ENCODE data around the gene MAML3.

MAML3 gene

DNA sequence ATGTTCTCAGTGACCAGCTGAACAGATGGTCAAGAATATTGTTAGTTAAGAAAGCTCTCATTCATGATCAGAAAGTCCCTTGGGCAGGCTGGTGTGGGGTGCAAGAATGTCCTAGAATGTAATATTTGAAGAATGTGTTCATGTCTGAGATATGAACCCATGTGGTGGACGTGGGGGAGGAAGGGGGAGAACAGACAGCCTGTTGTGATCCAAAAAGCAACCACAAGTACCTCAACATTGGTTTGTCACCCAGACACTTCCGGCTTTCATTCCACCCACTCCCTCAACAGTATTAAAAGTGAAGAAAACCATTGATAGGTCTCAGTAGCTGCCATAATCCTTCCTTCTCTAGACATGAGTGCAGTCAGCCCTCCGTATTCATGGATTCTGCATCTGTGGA, 82.2 kb downstream of the MAML3 start:
- peaks cover 37% of the 10 kb centered on the region for H3K36me3 Mint-ChIP-seq (ENCODE audit: low read depth)
- H3K4me1 Mint-ChIP-seq: peaks cover 46% of the 10 kb centered on the region
- H3K9me3 Mint-ChIP-seq: peaks cover 4% of the 10 kb centered on the region
- peak overlapping the region; percentile 55 for H3K27ac Mint-ChIP-seq
- H3K4me3 Mint-ChIP-seq: no peak overlapping the region
- TF ChIP-seq, protein P1, sequence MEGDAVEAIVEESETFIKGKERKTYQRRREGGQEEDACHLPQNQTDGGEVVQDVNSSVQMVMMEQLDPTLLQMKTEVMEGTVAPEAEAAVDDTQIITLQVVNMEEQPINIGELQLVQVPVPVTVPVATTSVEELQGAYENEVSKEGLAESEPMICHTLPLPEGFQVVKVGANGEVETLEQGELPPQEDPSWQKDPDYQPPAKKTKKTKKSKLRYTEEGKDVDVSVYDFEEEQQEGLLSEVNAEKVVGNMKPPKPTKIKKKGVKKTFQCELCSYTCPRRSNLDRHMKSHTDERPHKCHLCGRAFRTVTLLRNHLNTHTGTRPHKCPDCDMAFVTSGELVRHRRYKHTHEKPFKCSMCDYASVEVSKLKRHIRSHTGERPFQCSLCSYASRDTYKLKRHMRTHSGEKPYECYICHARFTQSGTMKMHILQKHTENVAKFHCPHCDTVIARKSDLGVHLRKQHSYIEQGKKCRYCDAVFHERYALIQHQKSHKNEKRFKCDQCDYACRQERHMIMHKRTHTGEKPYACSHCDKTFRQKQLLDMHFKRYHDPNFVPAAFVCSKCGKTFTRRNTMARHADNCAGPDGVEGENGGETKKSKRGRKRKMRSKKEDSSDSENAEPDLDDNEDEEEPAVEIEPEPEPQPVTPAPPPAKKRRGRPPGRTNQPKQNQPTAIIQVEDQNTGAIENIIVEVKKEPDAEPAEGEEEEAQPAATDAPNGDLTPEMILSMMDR (IDR thresholded peaks at IDR 0.05): no peak
- DNase-seq: no peak
- H3K27me3 Mint-ChIP-seq (ENCODE audit: low read depth, poor library complexity): peaks cover 2% of the 10 kb centered on the region

DNA sequence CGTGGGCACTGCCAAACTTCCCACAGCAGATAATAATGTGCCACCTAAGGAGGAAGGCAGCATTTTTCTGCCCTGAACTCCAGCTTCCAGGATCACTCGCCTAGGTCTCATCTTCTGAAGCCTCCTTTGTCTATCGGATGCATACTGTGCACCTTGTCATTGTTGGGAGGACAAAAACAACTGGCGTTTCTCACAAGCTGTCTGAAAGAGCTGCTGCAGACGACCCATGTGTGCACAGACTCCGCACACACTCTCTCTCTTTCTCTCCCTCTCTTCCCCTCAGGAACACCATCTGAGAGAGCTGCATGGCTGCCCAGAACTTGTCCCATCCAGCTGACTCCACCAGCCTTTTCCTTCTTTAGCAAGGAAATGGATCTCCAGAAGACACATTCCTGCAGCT, 83.0 kb downstream of the MAML3 start:
- H3K9me3 Mint-ChIP-seq: peaks cover 4% of the 10 kb centered on the region
- H3K4me1 Mint-ChIP-seq: peaks cover 46% of the 10 kb centered on the region
- TF ChIP-seq, protein P1 (IDR thresholded peaks at IDR 0.05): no peak
- no peak overlapping the region for H3K4me3 Mint-ChIP-seq
- no peak for DNase-seq
- peaks cover 2% of the 10 kb centered on the region for H3K27me3 Mint-ChIP-seq (ENCODE audit: low read depth, poor library complexity)
- peaks cover 31% of the 10 kb centered on the region for H3K36me3 Mint-ChIP-seq (ENCODE audit: low read depth)
- peak overlapping the region; percentile 55 for H3K27ac Mint-ChIP-seq

DNA sequence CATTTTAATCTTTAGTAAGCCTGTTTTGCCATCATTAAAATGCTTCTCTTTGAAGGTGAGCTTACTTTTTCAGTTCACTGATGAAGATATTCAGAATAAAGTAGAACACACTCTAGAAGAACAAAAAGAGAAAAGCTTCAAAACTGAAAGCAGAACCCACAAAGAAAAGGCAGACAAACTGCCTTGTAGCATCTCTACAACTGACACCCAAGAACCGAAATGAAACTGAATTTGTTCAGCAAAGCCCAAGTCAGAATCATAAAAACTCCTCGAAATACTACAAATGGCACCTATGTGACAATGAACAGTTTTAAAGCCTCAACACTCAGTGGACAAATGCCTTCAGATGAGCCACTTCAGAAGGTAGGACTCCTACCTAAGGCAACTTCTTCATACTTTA, 83.6 kb downstream of the MAML3 start:
- peaks cover 2% of the 10 kb centered on the region for H3K27me3 Mint-ChIP-seq (ENCODE audit: low read depth, poor library complexity)
- H3K4me1 Mint-ChIP-seq: peaks cover 52% of the 10 kb centered on the region
- H3K27ac Mint-ChIP-seq: no peak overlapping the region
- DNase-seq: no peak
- H3K9me3 Mint-ChIP-seq: peaks cover 4% of the 10 kb centered on the region
- no peak overlapping the region for H3K4me3 Mint-ChIP-seq
- peaks cover 31% of the 10 kb centered on the region for H3K36me3 Mint-ChIP-seq (ENCODE audit: low read depth)
- TF ChIP-seq, protein P1 (IDR thresholded peaks at IDR 0.05): no peak

DNA sequence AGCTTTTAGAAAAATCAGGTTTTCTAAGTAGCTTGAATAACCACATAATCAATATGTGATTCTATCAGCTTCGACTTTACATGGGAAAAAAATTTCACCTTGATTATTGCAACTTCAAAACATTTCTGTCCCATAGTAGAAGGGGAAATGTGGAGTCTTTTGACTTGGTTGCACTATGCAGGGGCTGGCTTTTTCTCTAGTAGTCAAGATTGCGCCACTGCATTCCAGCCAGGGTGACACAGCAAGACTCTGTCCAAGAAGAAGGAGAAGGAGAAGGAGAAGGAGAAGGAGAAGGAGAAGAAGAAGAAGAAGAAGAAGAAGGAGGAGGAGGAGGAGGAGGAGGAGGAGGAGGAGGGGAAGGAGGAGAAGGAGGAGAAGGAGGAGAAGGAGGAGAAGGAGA, 84.9 kb downstream of the MAML3 start:
- TF ChIP-seq, protein P1 (IDR thresholded peaks at IDR 0.05): no peak
- peaks cover 64% of the 10 kb centered on the region for H3K4me1 Mint-ChIP-seq
- no peak overlapping the region for H3K4me3 Mint-ChIP-seq
- peak overlapping the region; percentile 46 for H3K27ac Mint-ChIP-seq
- no peak for DNase-seq
- peaks cover 31% of the 10 kb centered on the region for H3K36me3 Mint-ChIP-seq (ENCODE audit: low read depth)
- H3K9me3 Mint-ChIP-seq: peaks cover 4% of the 10 kb centered on the region
- peaks cover 2% of the 10 kb centered on the region for H3K27me3 Mint-ChIP-seq (ENCODE audit: low read depth, poor library complexity)

DNA sequence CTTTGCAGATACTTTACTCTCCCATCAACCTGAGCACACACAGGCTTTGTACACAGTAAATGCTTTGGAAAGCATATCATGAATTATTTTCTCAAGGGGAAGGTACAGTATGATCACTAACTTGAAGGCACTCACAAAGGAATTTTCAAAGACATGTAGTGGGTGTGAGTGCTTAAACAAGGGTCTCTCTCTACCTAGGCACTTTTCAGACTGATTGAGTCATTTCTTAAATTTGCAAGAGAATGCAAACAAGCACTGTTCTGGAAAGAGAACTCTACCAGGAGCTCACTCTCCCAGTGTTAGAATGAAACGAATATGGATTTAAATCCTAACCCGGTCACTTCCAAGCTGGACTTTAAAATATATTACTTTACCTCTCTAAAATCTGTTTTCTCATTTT, 85.7 kb downstream of the MAML3 start:
- peaks cover 24% of the 10 kb centered on the region for H3K36me3 Mint-ChIP-seq (ENCODE audit: low read depth)
- H3K4me1 Mint-ChIP-seq: peaks cover 72% of the 10 kb centered on the region
- no peak for DNase-seq
- no peak overlapping the region for H3K27ac Mint-ChIP-seq
- H3K9me3 Mint-ChIP-seq: peaks cover under 1% of the 10 kb centered on the region
- H3K4me3 Mint-ChIP-seq: no peak overlapping the region
- peaks cover 2% of the 10 kb centered on the region for H3K27me3 Mint-ChIP-seq (ENCODE audit: low read depth, poor library complexity)
- TF ChIP-seq, protein P1 (IDR thresholded peaks at IDR 0.05): no peak

DNA sequence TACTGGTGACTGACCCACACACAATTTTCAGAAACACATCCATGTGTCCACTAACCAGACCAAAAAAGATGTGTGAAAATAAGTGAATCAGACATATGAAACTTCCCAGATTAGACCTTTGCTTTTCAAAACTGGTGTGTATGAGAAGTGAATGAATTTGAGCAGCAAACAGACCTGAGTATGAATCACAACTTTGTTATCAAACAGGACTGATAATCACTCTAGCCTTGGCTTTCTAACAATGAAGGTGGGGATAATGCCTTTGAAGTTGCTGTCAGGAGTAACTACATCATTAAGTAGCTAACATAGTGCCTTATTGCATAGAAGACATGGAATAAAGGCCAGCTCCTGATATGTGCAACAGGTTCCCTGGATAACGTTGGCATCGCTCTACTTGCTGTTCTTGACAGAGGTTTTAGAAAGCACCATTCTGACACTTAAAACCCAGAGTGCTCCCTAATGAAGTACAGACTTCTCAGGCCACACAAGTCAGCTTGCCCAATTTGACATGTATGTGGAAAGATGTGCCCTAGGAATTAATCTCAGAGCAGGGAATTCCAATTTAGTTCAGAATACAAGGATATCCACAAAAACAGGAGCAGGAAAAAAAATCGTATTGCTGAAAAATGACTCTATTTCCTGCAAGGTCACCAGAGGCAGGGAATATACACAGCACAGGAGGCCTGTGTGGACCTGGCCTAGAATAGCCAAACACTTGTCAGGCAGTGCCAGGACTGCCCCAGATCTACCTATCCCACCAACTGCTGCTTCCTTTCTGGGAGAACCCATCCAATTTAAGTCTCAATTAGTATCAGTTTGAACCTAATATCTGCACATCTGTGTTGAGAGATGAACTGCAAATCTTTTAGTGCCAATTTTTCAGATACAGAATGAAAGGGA, 87.7 kb downstream of the MAML3 start:
- Mint-ChIP-seq H3K4me3 (no peak overlapping the region), H3K9me3 (no peaks in the 10 kb centered on the region), H3K27ac (no peak overlapping the region), H3K27me3 (ENCODE audit: low read depth, poor library complexity) (peaks cover under 1% of the 10 kb centered on the region), H3K4me1 (peaks cover 83% of the 10 kb centered on the region), H3K36me3 (ENCODE audit: low read depth) (peaks cover 10% of the 10 kb centered on the region)
- DNase-seq: no peak
- TF ChIP-seq, protein P1 (IDR thresholded peaks at IDR 0.05): no peak
